ENCODE data around the gene ATPAF2.

DNA sequence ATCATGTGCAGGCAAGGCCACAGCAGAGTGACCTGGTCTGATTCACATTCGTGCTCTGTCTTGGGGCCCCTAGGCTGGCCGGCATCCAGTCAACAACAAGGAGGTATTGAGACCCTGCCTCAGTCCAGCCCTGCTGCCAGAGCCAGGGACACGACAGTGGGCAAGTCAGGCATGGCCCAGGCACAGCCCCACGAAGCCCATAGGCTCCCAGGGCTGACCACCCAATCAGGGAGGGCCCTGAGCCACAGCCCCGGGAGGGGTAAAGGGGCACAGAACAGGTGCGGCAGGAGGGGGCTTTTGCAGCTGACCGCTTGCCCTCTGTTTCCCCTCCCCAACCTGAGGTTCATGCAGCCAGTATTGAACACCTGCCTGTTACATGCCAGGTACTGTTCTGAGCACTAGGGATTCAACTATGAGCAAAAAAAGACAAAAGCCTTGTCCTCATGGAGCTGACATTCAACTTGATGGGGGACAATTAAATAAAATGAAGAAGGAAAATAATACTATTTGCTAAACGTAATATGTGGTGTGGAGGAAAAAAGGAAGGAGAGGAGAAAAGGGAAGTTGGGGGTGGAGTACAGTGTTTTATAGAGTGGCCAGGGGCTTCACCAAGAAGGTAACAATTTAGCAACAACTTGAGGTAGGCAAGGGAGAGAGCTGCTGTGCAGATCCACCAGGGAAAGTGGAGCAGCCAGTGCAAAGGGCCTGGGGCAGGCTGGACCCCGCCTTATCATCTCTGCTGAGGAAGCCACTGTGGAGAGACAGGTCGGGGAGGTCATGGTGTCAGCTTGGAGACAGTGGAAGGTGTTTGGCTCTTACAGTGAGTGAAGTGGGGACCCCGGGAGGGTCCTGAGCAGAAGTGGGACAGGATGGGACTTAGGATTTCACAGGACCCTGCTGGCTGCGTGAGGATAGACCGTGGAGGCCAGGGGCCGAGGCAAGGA lies 60.2 kb downstream of the ATPAF2 start:
- TF ChIP-seq EZH2 (IDR thresholded peaks at IDR 0.05; ENCODE audit: borderline replicate concordance, low read length) = no peak
- TF ChIP-seq, protein P1, sequence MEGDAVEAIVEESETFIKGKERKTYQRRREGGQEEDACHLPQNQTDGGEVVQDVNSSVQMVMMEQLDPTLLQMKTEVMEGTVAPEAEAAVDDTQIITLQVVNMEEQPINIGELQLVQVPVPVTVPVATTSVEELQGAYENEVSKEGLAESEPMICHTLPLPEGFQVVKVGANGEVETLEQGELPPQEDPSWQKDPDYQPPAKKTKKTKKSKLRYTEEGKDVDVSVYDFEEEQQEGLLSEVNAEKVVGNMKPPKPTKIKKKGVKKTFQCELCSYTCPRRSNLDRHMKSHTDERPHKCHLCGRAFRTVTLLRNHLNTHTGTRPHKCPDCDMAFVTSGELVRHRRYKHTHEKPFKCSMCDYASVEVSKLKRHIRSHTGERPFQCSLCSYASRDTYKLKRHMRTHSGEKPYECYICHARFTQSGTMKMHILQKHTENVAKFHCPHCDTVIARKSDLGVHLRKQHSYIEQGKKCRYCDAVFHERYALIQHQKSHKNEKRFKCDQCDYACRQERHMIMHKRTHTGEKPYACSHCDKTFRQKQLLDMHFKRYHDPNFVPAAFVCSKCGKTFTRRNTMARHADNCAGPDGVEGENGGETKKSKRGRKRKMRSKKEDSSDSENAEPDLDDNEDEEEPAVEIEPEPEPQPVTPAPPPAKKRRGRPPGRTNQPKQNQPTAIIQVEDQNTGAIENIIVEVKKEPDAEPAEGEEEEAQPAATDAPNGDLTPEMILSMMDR (conservative IDR thresholded peaks at IDR 0.05 in 1 of 2, IDR thresholded peaks at IDR 0.05 in 1 of 2; ENCODE audit: extremely low read depth in 1 of 2, insufficient read depth in 1 of 2, low read depth in 1 of 2, low read length in 2 of 2) = no peak
